ENCODE data around the gene FFAR4. TPM values are rescaled to one million over a fixed set of nuclear protein-coding genes. Genes with fewer than 3 reads are reported as not detected.

The FFAR4 gene
- total RNA-seq, 1 donor from 2014 or later = not detected

GRCh38 chr10:93554316-93554663 is 12.2 kb upstream of the FFAR4 start:
- no peak for FAIRE-seq
- Histone ChIP-seq H3K27me3 (ENCODE audit: control insufficient read depth, insufficient read depth, low read length) (no peaks in the 10 kb centered on the region), H3K36me3 (ENCODE audit: control insufficient read depth, insufficient read depth, low read length) (no peaks in the 10 kb centered on the region), H3K4me3 (ENCODE audit: low read depth, low read length) (no peak overlapping the region)
- DNase-seq (ENCODE audit: low read depth) = no peak
- TF ChIP-seq, protein P1, sequence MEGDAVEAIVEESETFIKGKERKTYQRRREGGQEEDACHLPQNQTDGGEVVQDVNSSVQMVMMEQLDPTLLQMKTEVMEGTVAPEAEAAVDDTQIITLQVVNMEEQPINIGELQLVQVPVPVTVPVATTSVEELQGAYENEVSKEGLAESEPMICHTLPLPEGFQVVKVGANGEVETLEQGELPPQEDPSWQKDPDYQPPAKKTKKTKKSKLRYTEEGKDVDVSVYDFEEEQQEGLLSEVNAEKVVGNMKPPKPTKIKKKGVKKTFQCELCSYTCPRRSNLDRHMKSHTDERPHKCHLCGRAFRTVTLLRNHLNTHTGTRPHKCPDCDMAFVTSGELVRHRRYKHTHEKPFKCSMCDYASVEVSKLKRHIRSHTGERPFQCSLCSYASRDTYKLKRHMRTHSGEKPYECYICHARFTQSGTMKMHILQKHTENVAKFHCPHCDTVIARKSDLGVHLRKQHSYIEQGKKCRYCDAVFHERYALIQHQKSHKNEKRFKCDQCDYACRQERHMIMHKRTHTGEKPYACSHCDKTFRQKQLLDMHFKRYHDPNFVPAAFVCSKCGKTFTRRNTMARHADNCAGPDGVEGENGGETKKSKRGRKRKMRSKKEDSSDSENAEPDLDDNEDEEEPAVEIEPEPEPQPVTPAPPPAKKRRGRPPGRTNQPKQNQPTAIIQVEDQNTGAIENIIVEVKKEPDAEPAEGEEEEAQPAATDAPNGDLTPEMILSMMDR (IDR thresholded peaks at IDR 0.05; ENCODE audit: insufficient read depth, low read length, severe bottlenecking) = no peak

GRCh38 chr10:93554760-93555432 is 11.6 kb upstream of the FFAR4 start:
- peak; percentile 68 for FAIRE-seq

GRCh38 chr10:93559490-93559889 is 7.0 kb upstream of the FFAR4 start:
- Histone ChIP-seq H3K4me3 (ENCODE audit: low read depth, low read length) (no peak overlapping the region), H3K27me3 (ENCODE audit: control insufficient read depth, insufficient read depth, low read length) (peaks cover under 1% of the 10 kb centered on the region), H3K36me3 (ENCODE audit: control insufficient read depth, insufficient read depth, low read length) (no peaks in the 10 kb centered on the region)
- no peak for DNase-seq (ENCODE audit: low read depth)
- no peak for FAIRE-seq
- TF ChIP-seq, protein P1 (IDR thresholded peaks at IDR 0.05; ENCODE audit: insufficient read depth, low read length, severe bottlenecking) = no peak

More at GRCh38 chr10:93554760-93555432, 11.6 kb upstream of the FFAR4 start:
- TF ChIP-seq, protein P1 (IDR thresholded peaks at IDR 0.05; ENCODE audit: insufficient read depth, low read length, severe bottlenecking) = peak; percentile 94
- Histone ChIP-seq H3K27me3 (ENCODE audit: control insufficient read depth, insufficient read depth, low read length) (no peaks in the 10 kb centered on the region), H3K36me3 (ENCODE audit: control insufficient read depth, insufficient read depth, low read length) (no peaks in the 10 kb centered on the region), H3K4me3 (ENCODE audit: low read depth, low read length) (no peak overlapping the region)
- peak; percentile 53 for DNase-seq (ENCODE audit: low read depth)

DNA sequence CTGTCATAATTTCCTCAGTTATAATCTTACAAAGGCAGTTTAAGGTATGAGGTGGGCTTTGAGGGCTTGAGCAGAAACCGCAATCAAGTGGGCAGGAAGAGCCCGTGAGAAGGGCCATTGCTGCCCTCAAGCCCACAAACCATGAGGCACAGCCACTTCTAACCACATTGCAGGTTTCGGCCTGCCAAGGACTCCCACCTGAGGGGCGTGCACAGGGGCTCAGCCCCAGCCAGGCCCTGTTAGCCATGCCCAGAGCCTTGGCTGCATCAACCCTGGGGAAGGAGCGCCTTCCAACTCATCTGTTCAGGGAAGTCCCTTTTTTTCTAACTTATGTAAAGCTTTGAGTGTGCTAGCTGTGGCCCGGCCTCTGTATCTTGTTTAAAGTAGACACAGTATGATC is 5.9 kb upstream of the FFAR4 start:
- FAIRE-seq (no peak), DNase-seq (ENCODE audit: low read depth) (no peak)
- Histone ChIP-seq H3K4me3 (ENCODE audit: low read depth, low read length) (no peak overlapping the region), H3K36me3 (ENCODE audit: control insufficient read depth, insufficient read depth, low read length) (no peaks in the 10 kb centered on the region), H3K27me3 (ENCODE audit: control insufficient read depth, insufficient read depth, low read length) (peaks cover 4% of the 10 kb centered on the region)
- TF ChIP-seq, protein P1 (IDR thresholded peaks at IDR 0.05; ENCODE audit: insufficient read depth, low read length, severe bottlenecking) = no peak

GRCh38 chr10:93565446-93565845 is 1.0 kb upstream of the FFAR4 start:
- no peak overlapping the region for H3K4me3 ChIP-seq (ENCODE audit: low read depth, low read length)
- peaks cover 33% of the 10 kb centered on the region for H3K27me3 ChIP-seq (ENCODE audit: control insufficient read depth, insufficient read depth, low read length)
- TF ChIP-seq, protein P1 (IDR thresholded peaks at IDR 0.05; ENCODE audit: insufficient read depth, low read length, severe bottlenecking) = no peak
- H3K36me3 ChIP-seq (ENCODE audit: control insufficient read depth, insufficient read depth, low read length) = no peaks in the 10 kb centered on the region
- FAIRE-seq (no peak), DNase-seq (ENCODE audit: low read depth) (no peak)

All from bronchial epithelial cell (primary cell).